ENCODE data around the gene SCMH1.

SCMH1 gene

DNA sequence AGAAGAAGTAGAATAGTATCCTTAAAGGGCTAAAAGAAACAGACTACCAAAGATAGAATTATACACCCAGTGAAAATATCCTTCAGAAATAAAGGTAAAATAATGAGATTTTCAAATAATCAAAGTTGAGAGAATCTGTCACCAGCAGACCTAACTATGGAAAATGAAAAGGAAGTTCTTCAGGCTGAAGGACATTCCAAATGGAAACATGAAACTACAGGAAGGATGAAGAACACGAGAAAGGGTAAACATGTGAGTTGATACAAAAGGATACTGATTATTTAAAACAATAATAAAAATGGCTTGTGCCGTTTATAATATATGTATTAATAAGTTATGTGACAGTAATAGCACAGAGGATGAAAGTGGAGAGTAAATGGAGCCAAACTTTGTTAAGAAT lies 163.5 kb downstream of the SCMH1 start:
- no peak for DNase-seq

DNA sequence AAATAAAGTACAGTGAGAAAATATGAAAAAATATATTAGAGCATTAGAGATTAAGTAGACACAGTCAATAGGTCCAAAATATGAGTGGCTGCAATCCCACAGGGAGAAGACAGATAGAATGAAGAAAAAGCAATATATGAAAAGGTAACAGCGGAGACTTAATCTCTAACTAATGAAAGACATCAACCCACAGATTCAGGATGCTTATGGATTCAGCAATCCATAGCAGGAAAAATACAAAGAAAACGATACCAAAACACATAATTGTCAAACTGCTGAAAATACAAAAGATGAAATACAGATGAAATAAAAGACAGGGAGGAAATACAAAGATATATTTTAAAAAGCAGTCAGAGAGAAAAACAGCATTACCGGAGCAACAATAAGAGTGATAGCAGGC lies 163.9 kb downstream of the SCMH1 start:
- DNase-seq = no peak

DNA sequence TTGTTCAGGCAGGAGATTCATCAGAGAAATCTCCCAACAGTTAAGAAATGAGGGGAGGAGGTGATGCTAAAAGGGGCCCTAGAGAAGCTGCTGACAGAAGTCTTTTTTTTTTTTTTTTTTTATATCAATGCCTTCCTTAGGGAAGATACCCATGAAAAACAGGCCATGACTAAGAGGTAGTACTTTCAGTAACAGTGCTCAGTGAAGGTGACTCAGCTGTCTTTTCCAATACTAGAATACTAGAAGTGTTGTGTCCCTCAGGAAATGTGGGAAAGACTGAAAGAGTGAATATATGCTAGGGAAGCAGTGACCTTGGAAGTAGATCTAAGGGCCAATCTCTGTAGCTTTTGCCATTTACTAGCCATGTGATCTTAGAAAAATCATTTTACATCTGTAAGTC lies 168.1 kb downstream of the SCMH1 start:
- no peak for DNase-seq

- no peak for DNase-seq
Observed at GRCh38 chr1:41072051-41072450, 170.1 kb downstream of the SCMH1 start.

DNA sequence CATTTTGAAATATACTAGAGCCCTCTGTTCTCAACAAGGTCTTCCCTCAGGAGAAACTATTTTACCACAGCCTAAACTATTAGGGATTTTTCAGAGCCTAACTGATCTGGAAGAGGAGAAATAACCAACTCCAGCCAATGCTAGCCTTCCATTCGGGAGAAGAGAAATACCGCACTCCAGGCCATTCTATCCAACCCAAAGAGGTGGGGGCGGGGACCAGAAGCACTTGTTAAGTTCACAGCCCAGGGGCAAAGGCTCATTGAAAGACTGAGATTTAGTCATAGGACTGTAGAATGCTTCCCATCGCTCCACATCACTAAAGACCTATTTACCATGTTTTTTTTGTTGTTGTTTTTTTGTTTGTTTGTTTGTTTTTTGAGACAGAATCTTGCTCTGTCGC lies 185.2 kb downstream of the SCMH1 start:
- DNase-seq = no peak

DNA sequence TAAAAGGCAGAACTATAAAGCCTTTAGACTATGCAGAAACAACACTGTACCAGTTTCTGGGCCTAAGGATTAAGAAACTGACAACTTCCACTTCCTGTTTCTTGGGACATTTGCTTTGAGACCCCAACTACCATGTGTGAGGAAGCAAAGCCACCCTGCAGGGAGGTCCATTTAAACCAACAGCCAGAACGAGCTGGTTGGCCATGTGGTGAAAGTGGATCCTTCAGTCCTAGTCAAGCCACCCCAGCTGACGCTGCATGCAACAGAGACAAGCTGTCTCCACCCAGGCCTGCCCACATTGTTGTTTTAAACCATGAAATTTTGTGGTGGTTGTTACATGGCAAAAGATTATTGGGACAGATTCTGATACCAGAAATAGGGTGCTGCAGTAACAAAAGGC lies 188.8 kb downstream of the SCMH1 start:
- DNase-seq = no peak

- no peak for DNase-seq
Observed at GRCh38 chr1:41051022-41051421, 191.1 kb downstream of the SCMH1 start.

DNA sequence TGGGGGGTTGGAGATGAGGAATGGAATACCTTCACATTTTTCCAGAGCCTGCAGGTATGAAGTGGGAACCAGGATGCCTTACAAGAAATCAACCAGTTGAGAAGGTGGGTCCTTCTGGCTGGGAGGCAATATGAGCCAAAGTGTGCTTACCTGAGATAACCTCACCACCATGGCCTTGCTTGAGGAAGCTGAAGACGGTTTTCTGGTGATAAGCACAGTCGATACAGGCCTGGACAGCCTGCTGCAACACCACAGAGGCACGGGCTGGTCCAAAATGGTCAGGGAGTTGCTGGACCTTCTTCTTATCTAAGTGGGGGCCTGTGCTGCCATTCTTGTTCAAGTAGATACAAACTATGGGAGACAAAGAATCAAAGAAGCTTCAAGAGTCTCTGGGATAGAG lies 193.6 kb downstream of the SCMH1 start:
- DNase-seq = no peak

DNA sequence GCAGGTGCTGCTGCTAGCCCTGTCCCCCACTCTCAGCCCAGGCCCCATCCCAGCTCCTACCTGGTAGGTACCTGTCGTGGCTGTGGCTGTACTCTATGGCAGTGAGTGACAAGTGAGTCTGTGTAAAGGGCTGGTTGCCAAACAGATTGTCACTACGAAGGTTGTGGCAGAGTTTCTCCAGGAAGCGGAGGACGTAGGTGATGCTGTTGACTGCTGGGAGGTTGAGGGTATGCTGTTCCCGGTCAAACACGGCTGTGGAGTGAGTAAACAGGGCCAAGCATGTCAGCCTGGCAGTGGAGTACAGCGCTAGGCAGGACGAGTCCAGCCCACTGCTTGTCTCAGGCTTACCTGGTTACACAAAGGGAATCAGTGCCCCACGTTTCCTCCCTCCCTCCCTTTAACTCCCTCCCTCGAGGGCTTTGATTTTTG lies 195.7 kb downstream of the SCMH1 start:
- no peak for DNase-seq

GRCh38 chr1:41045740-41046139 lies 196.4 kb downstream of the SCMH1 start:
- DNase-seq = no peak

- no peak for DNase-seq
Observed at GRCh38 chr1:41044187-41044586, 197.9 kb downstream of the SCMH1 start.

DNA sequence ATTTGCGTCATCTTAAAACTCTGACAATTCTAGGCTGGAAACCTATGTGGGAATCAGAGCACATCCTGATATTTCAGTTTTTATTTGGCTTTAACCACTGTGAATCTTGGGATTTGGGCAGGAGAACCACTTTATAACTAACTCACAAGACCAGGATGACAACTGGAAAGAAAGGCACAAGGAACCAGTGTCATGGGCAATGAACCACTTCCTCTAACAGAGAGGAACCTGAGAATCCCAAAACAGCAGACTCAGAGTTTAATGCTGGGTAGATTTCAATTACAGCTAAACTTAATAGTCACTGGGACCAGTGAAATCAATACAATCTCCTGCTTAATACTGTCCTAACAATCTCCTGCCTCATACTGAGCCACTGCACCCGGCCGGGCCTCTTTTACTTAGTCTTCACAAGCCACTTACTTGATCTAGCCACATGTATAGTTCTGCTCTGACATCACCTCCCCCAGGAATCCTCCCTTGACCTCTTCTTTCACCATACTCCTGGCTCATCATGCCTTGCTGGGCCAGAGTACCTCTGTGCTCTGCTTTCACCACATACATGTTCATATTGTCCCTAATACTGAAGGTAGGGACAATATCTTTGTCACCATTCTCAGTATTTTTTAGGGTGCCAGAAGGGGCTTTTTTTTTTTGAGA lies 200.4 kb downstream of the SCMH1 start:
- DNase-seq = no peak

- DNase-seq = no peak
Observed at GRCh38 chr1:41038110-41038509, 204.0 kb downstream of the SCMH1 start.

DNA sequence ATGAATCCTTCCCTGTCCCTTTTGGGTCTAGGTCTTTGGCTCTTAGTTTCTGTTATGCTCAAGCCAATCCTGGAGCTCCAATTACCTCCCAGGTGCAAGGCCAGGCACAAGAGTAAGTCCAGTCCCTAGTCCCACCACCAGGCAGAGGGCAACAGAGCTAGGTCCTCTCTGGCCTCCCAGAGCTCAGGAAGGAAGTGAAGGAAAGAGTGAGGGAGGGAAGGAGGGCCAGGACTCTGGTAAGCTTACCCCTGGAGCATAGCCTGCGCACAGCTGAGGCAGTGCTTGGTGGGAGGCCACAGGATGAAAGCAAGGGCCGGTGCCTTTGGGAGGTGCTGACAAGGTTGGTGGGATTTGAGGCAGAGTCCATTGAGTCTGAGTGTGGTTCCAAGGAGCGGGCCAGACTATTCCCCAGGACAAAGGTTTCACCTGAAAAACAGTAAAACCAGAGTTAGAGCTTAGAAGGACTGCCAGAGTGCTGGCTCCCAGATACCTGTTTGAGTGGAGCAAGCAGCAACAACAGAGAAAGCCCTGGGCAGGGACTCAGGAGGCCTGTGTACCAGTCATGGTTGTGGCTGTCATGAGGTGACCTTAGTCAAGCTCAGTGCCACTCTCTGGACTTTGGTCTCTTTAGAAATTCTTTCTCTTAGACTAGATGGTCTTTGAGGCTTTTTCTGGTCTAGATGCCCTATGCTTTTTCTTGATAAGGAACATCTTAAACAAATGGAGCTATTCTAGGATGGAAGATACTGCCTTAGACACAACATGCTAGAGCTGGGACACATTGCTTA lies 204.8 kb downstream of the SCMH1 start:
- no peak for DNase-seq

DNA sequence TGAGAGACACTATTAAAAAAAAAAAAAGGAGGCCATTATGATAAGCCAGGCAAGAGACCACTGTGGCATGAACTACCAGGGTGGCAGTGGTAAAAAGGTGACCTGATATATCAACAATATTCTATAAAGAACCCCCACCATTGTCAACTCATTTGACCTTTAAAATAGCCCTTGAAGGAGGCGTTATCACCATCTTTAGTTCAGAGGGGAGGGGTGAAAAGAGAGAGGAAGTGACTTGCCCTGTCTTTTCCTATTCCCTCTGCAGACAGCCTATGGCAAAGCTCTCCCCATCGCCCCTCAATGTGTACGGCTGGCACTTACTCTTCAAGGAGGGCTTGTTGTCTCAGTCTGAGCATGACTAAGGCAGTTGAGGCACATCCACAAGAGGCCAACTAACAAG lies 208.8 kb downstream of the SCMH1 start:
- DNase-seq = no peak

- DNase-seq = no peak
Observed at GRCh38 chr1:41032147-41032546, 210.0 kb downstream of the SCMH1 start.

- DNase-seq = no peak
Observed at GRCh38 chr1:41030872-41031616, 211.1 kb downstream of the SCMH1 start.

- DNase-seq = no peak
Observed at GRCh38 chr1:41028034-41028642, 214.0 kb downstream of the SCMH1 start.

- no peak for DNase-seq
Observed at GRCh38 chr1:41025979-41026819, 215.9 kb downstream of the SCMH1 start.

- no peak for DNase-seq
Observed at GRCh38 chr1:41024953-41025352, 217.2 kb downstream of the SCMH1 start.

DNA sequence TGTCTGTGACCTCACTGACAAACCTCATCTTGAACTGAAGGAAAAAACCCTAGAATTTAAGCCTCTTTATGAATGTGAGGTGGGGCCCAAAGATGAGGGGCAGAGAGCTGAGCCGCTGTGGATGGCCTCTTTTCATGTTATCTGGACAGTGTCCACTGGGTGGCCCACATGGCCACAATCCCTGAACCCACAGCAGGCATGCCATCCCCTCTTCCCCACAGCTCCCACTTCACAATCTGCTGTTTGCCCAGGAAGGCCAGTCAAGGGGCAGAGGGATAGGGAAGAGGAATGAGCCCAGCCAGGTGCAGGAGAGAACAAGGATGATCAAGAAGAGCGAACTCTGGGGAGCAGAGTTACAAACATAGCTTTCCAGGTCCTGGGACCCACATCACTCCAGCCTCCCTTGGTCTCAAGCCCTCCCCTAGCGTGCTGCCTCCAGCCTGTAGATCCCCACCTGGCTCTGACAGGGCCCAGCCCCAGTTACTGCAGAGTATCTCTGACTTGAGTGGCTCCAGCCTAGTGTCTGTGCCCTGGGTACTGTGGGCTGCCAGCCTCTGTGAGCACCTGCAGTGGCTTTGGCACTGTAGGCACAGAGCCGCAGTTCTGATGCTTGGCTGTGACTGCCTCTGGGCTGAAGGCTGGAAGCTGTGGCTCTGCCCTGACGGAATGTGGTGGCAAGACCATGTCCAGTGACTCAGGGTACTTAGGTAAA lies 218.7 kb downstream of the SCMH1 start:
- DNase-seq = no peak

- DNase-seq = no peak
Observed at GRCh38 chr1:41022424-41022823, 219.7 kb downstream of the SCMH1 start.
